Measurements from ENCODE around the gene PRKAR1B. TPM values are rescaled to one million over a fixed set of nuclear protein-coding genes. Genes with fewer than 3 reads are reported as not detected.

Gene PRKAR1B
- total and polyA plus RNA-seq, 8 donors = 2.5 to 8.4 (median 5.3) TPM

DNA sequence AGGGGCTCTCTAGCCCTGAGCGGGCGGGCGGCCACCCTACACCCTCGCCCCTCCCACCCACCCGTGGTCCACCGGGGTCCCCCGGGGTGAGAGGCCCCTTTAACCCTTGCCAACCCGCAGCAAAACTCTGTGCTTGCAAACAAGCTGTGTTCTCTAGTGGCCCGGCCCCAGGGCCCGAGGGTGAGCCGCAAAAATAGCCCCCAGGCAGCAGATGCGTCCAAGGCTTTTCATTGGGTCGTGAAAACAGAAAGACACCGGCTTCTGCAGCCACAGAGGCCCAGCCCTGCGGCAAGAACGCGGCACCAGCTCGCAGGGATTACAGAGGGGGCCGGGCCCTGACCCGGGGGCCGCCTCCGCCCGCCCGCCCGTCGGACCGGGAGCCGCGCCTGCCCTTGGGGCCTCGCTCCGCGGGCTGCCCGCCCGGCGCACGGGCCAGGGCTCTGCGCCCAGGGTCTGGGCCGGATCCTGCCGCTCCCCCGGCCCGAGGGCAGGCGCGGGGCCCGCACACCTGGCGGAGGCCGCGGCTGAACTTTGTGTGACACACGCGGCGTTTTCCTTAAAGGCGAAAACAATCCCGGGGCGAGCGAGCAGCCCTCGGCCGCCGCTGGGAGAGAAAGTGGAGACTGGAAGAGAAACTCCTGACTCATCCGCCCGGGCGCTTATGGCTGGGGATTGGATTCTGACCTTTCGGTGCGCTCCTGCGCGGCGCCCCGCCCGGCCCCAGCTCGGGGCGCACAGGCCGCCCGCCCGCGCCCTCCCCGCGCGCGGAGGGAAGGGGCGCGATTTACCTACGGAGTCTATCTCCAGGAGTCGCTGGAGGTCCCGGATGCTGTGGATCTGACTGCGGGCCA lies 210.2 kb downstream of the PRKAR1B start:
- DNase-seq (peak in 5 of 6 donors; percentile 56 to 84 (median 68)), FAIRE-seq (no peak), ATAC-seq (no peak)
- Histone ChIP-seq H3K36me3 (peaks cover 0 to 8% (median 3%) of the 10 kb centered on the region in 3 donors), H3K4me3 (peak overlapping the region; percentile 71 to 100 (median 88)), H3K9me3 (no peaks in the 10 kb centered on the region), H3K4me1 (peaks cover 10 to 34% (median 23%) of the 10 kb centered on the region in 3 donors), H3K27ac (peak overlapping the region; percentile 12 to 94 (median 87)), H3K27me3 (no peaks in the 10 kb centered on the region)
- TF ChIP-seq, protein P1, sequence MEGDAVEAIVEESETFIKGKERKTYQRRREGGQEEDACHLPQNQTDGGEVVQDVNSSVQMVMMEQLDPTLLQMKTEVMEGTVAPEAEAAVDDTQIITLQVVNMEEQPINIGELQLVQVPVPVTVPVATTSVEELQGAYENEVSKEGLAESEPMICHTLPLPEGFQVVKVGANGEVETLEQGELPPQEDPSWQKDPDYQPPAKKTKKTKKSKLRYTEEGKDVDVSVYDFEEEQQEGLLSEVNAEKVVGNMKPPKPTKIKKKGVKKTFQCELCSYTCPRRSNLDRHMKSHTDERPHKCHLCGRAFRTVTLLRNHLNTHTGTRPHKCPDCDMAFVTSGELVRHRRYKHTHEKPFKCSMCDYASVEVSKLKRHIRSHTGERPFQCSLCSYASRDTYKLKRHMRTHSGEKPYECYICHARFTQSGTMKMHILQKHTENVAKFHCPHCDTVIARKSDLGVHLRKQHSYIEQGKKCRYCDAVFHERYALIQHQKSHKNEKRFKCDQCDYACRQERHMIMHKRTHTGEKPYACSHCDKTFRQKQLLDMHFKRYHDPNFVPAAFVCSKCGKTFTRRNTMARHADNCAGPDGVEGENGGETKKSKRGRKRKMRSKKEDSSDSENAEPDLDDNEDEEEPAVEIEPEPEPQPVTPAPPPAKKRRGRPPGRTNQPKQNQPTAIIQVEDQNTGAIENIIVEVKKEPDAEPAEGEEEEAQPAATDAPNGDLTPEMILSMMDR (IDR thresholded peaks at IDR 0.05) = no peak
- intact Hi-C loops (cut with DNase I) = no loop called here
- WGBS, 2 donors = 3 to 6% methylated on average over 63 to 83 of the region's 83 CpGs

DNA sequence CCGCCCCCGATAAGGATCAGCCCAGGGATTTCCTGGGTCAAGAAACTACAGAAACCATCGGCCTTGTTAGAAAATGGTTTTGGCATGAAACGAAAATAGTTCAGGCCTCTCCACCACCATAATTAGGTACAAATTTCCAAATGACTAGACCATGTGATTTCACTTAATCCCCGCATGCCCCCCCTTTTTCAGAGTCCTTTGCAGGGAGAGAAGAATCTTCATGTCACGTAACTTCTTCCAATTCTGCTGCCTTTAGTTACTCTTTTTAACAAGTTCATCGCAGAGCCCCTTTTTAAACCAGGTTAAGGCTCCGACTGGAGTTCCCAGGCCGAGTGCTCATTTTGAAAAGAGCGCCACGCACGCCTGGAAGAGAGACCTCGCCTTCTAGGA lies 210.9 kb downstream of the PRKAR1B start:
- WGBS, 2 donors = 36 to 53% methylated on average over 13 of the region's 13 CpGs
- FAIRE-seq (no peak), ATAC-seq (no peak), DNase-seq (no peak)
- Histone ChIP-seq H3K4me3 (peak overlapping the region; percentile 5 to 100 (median 88)), H3K27me3 (no peaks in the 10 kb centered on the region), H3K36me3 (peaks cover 0 to 14% (median 3%) of the 10 kb centered on the region in 3 donors), H3K4me1 (peaks cover 10 to 28% (median 17%) of the 10 kb centered on the region in 3 donors), H3K9me3 (no peaks in the 10 kb centered on the region), H3K27ac (peak overlapping the region in 3 of 4 donors; percentile 12 to 94 (median 91))
- intact Hi-C loops (cut with DNase I) = no loop called here
- TF ChIP-seq, protein P1 (IDR thresholded peaks at IDR 0.05) = no peak

DNA sequence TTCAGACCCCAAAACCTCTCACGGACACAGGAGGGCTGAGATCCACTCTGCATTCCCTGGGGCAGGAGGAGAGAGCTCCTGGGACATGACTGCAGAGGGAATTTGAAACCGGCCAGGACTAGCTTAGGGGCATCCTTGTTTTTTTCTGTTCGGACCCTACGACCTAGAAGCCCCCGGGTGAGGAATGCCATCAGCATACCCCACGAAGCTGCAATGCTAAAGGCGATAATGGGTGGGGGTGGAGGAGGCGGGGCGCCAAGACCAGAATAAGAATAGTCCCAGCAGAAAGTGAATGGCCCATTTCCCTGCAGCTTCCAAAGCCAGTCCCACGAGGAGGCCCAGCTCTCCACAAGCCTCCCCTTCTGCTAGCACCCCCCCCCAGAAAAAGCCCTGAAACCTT lies 211.5 kb downstream of the PRKAR1B start:
- ATAC-seq (no peak), DNase-seq (peak in 2 of 6 donors; percentile 23 to 48), FAIRE-seq (no peak)
- Histone ChIP-seq H3K9me3 (no peaks in the 10 kb centered on the region), H3K4me1 (peaks cover 10 to 25% (median 11%) of the 10 kb centered on the region in 3 donors), H3K27ac (peak overlapping the region in 2 of 4 donors; percentile 10 to 26), H3K27me3 (no peaks in the 10 kb centered on the region), H3K4me3 (peak overlapping the region in 2 of 4 donors; percentile 31 to 100), H3K36me3 (peaks cover 0 to 14% (median 3%) of the 10 kb centered on the region in 3 donors)
- TF ChIP-seq, protein P1 (IDR thresholded peaks at IDR 0.05) = no peak
- 56 to 67% methylated on average over 10 of the region's 10 CpGs for WGBS, 2 donors
- intact Hi-C loops (cut with DNase I) = no loop called here

DNA sequence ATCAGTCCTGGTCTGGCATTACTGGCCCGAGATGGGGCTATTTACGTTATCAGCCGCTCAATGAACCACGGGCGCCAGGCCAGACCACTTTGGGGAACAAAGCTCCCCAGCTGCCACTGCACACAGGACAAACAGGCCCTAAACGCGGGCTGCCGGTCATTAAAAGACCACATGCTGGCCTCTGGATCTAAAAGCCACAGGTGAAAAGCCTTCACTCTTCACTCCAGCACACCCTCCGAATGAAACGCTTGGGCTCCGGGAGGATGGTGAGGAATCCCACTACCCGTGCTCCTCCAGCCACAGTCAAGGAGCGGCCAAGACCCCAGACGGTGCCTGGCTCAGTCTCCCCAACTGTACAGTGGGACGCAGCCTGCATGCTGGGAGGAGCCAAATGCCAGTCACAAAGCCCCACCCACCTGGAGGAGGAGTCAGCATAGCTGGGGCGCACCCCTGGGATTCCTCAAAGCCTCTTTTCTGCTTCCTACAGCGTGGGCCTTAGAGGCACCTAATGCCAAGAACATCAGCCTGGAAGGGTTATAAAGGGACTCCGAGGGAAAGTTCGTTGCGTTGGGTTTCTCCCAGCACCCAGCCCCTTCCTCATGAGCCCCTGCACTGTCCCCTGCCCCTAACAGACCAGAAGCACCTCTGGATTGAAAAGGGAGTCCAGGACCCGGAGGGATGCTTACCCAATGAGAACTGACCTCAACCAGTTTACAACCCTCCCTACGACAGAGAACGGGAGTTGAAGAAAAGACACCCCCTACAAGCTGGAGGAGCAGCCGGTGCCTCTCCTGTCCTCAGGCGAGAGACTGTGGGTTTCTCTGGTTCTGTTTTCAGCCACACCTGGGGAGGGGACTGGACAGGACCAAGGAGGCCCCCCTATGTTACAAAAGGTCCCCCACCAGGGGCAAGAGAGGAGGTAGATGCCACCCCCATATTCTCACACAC lies 212.2 kb downstream of the PRKAR1B start:
- peak in 5 of 6 donors; percentile 60 to 81 (median 72) for DNase-seq
- H3K4me1 ChIP-seq = peaks cover 9 to 25% (median 10%) of the 10 kb centered on the region in 3 donors

More for the DNA sequence above, 212.2 kb downstream of the PRKAR1B start:
- no peaks in the 10 kb centered on the region for H3K27me3 ChIP-seq
- H3K4me3 ChIP-seq = peak overlapping the region in 2 of 4 donors; percentile 31 to 100
- ATAC-seq (peak in 3 of 4 donors; percentile 11 to 37 (median 21)), FAIRE-seq (no peak)
- peak overlapping the region in 3 of 4 donors; percentile 10 to 39 (median 26) for H3K27ac ChIP-seq
- TF ChIP-seq, protein P1 (IDR thresholded peaks at IDR 0.05) = no peak
- intact Hi-C loops (cut with DNase I) = loop anchor here in 1 of 3 donors (5.0 kb wide), 1 partner anchor 178 kb away; no protein-coding TSS in a partner anchor
- 37 to 46% methylated on average over 25 of the region's 25 CpGs for WGBS, 2 donors
- H3K9me3 ChIP-seq = no peaks in the 10 kb centered on the region
- H3K36me3 ChIP-seq = peaks cover 3 to 18% (median 3%) of the 10 kb centered on the region in 3 donors
